Heart right ventricle (tissue), 16 donors: Measurements from ENCODE around the gene IL1RN. TPM values are rescaled to one million over a fixed set of nuclear protein-coding genes. Genes with fewer than 3 reads are reported as not detected.

Source experiments
- ATAC-seq, 8 donors: fragments of 200-7000 bp; cut with Tn5 transposase; one replicate each; pipeline ENCODE4 v1.9.1; 2020; ENCODE audit warnings: mild to moderate bottlenecking in 8 of 8, moderate library complexity in 8 of 8, moderate number of reproducible peaks in 1 of 8
- DNase-seq, 2 donors: peaks; one replicate each; pipeline ENCODE4 v3.0.0-alpha.2; 2020
- H3K27ac ChIP-seq, 10 donors: fragments of 200-600 bp; sonication (generic) in 2 of 10; one replicate each; pipeline versions ENCODE4 v1.5.0 to v1.8.0; 2020 to 2022; ENCODE audit warnings: mild to moderate bottlenecking in 3 of 10
- H3K27me3 ChIP-seq, 7 donors: fragments of 200-600 bp; one replicate each; pipeline ENCODE4 v1.8.0; 2021 to 2022; ENCODE audit warnings: mild to moderate bottlenecking in 2 of 7
- H3K36me3 ChIP-seq, 9 donors: fragments of 200-600 bp; sonication (generic) in 1 of 9; one replicate each; pipeline versions ENCODE4 v1.5.0 to v1.8.0; 2020 to 2022; ENCODE audit warnings: mild to moderate bottlenecking in 2 of 9
- H3K4me1 ChIP-seq, 9 donors: fragments of 200-600 bp; sonication (generic) in 1 of 9; one replicate each; pipeline versions ENCODE4 v1.5.0 to v1.8.0; 2020 to 2022; ENCODE audit warnings: mild to moderate bottlenecking in 4 of 9
- H3K4me3 ChIP-seq, 10 donors: fragments of 200-600 bp; sonication (generic) in 2 of 10; one replicate each; pipeline versions ENCODE4 v1.5.0 to v1.8.0; 2020 to 2022; ENCODE audit warnings: mild to moderate bottlenecking in 7 of 10, moderate library complexity in 2 of 10
- H3K9me3 ChIP-seq, 11 donors: fragments of 200-600 bp in 10 of 11; sonication (generic) in 2 of 11; one replicate each; pipeline versions ENCODE4 v1.5.0 to v1.8.0; 2013 to 2022; ENCODE audit warnings: mild to moderate bottlenecking in 2 of 11, control low read depth in 1 of 11, moderate library complexity in 1 of 11
- CTCF ChIP-seq, 9 donors: fragments of 200-600 bp; sonication (generic) in 2 of 9; IDR thresholded peaks; one replicate each; pipeline versions ENCODE4 v1.5.0 to v1.8.0; 2021 to 2022; ENCODE audit warnings: antibody characterized with exemption in 9 of 9, mild to moderate bottlenecking in 5 of 9, moderate library complexity in 1 of 9
- WGBS, 2 donors: extraction: QIAGEN DNeasy Blood & Tissue Kit; methylation state at CpG; one replicate each; pipeline ENCODE4 v1.1.7; 2013; ENCODE audit warnings: inconsistent platforms in 1 of 2; 5-methylcytosine and 5-hydroxymethylcytosine counted together
- intact Hi-C, 10 donors: fragments of 100-400 bp; cut with DNase I; formaldehyde crosslinking; loops; one replicate each; pipeline versions ENCODE4 v1.11.1 to v1.14.2; 2022
- polyA plus RNA-seq, 2 donors: library from polyadenylated mRNA; stranded (reverse); fragments of 200-250 nt; gene quantifications; one replicate each; pipeline ENCODE4 v1.2.3, GENCODE V29; 2013
- total RNA-seq, 10 donors: library from RNA; stranded (reverse); fragmentation: NEBNext Ultra II Directional in 3 of 10; extraction: Animal tissue kit (Norgen Biotek cat#: 25700) in 3 of 10; gene quantifications; one replicate each; pipeline versions ENCODE4 v1.2.1 to v1.2.4, GENCODE V29; 2021 to 2023
- donor health status: Arrhythmogenic right ventricular cardiomyopathy.
- donor health status: ischemic (EF 13 %, LVEDD 7.1; RV severe dilation, severe dysfunction).
- donor health status: healthy with polysubstance abuse.
- donor health status: DM: no; HTN: yes; CAD: no.
- donor health status: DM: no; HTN: no; CAD: no.
- donor health status: ischemic (EF 25% LVEDD 6.9; RV normal size, moderate dysfunction).
- donor health status: ischemic (EF 25% LVEDD 5.7; RV mildly dilated, moderate dysfunction).
- donor health status: healthy.
- donor health status: DM: yes; HTN: yes; CAD: no.
- donor health status: Ischemic cardiomyopathy.
- donor health status: ischemic (EF 35%, LVEDD 5.7; RV mildly dilated, moderate dysfunction).
- donor health status: nonischemic (EF 11% LVEDD 7.7; RV severe dilation, severe dysfunction).
- donor health status: DM: yes; HTN: yes; CAD: no.
- donor health status: PGD.
- donor health status: ischemic (EF 29% LVEDD 5.4; RV normal size, mild dysfunction).
- donor health status: nonischemic (EF 23%, LVEDD 6.1; RV moderate dilation, normal function).

The IL1RN gene
- total and polyA plus RNA-seq, 12 donors = 0.22 to 9.2 (median 0.85) TPM; not detected in 2

GRCh38 chr2:113105047-113105785, 22.2 kb upstream of the IL1RN start:
- WGBS, 2 donors = 72 to 74% methylated on average over 6 of the region's 6 CpGs
- Histone ChIP-seq H3K27ac (no peak overlapping the region), H3K27me3 (peaks cover 0 to 28% (median 10%) of the 10 kb centered on the region in 7 donors), H3K36me3 (no peaks in the 10 kb centered on the region), H3K4me3 (no peak overlapping the region), H3K4me1 (peaks cover 0 to 6% (median 0%) of the 10 kb centered on the region in 9 donors), H3K9me3 (peaks cover 0 to 9% (median 0%) of the 10 kb centered on the region in 11 donors)
- no peak for TF ChIP-seq CTCF (IDR thresholded peaks at IDR 0.05)
- intact Hi-C loops = no loop called here
- no peak for DNase-seq
- ATAC-seq = no peak

DNA sequence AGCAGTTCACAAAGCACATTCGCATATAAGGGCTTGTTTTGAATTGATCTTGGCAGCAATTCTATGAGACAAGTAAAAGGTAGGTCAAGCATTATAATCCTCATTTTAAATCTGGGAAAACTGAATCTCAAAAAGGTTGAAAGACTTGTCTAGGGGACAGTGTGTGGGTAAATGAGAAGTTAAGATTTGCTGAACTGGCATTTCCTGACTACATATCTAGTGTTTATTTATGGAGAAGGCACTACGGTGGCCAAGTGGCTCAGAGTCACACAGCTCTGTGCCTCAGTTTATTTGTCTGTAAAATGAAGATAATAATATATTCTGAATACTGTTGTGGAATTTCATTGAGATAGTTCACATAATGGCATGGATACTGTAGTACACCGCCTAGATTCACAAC, 16.3 kb upstream of the IL1RN start:
- Histone ChIP-seq H3K4me1 (peaks cover 0 to 22% (median 0%) of the 10 kb centered on the region in 9 donors), H3K27ac (no peak overlapping the region), H3K4me3 (no peak overlapping the region), H3K36me3 (no peaks in the 10 kb centered on the region), H3K27me3 (peaks cover 0 to 33% (median 17%) of the 10 kb centered on the region in 7 donors), H3K9me3 (no peaks in the 10 kb centered on the region)
- no peak for DNase-seq
- ATAC-seq = no peak
- WGBS, 2 donors = 72 to 76% methylated on average over 3 of the region's 3 CpGs
- intact Hi-C loops = no loop called here
- TF ChIP-seq CTCF (IDR thresholded peaks at IDR 0.05) = no peak

DNA sequence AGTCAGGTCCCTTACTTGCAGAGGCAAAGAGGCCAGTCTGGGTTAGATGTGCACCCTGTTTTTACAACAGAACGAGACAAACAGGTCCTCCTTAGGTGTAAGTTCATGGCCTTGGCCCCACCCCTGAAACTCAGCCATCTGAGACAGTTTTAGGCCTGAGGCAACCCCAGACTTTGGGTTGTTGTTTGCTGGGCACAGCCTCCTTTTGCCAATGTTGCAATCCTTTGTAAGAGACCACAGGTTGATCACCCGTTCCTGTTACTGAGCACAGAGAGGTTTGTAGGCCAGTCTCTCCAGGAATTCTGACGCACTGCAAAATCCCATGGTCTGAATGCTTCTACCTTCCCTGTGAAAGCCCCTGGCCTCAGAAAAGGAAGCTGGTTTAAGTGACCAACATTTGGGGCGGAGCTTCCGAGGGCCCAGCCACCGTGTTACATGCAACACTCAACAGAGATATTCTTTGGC, 15.5 kb upstream of the IL1RN start:
- Histone ChIP-seq H3K27me3 (peaks cover 0 to 32% (median 17%) of the 10 kb centered on the region in 7 donors), H3K9me3 (no peaks in the 10 kb centered on the region), H3K27ac (no peak overlapping the region), H3K4me1 (peaks cover 0 to 29% (median 0%) of the 10 kb centered on the region in 9 donors), H3K36me3 (no peaks in the 10 kb centered on the region), H3K4me3 (no peak overlapping the region)
- no peak for DNase-seq
- intact Hi-C loops = no loop called here
- 65 to 73% methylated on average over 6 of the region's 6 CpGs for WGBS, 2 donors
- peak in 1 of 8 donors; percentile 13 for ATAC-seq
- TF ChIP-seq CTCF (IDR thresholded peaks at IDR 0.05) = no peak

GRCh38 chr2:113112441-113112840, 15.0 kb upstream of the IL1RN start:
- no peak overlapping the region for H3K4me3 ChIP-seq
- DNase-seq (no peak), ATAC-seq (no peak)
- H3K4me1 ChIP-seq = peaks cover 0 to 35% (median 0%) of the 10 kb centered on the region in 9 donors
- intact Hi-C loops = no loop called here
- peaks cover 0 to 27% (median 17%) of the 10 kb centered on the region in 7 donors for H3K27me3 ChIP-seq
- WGBS, 2 donors = 85 to 86% methylated on average over 8 of the region's 8 CpGs
- H3K27ac ChIP-seq = no peak overlapping the region
- H3K9me3 ChIP-seq = no peaks in the 10 kb centered on the region
- no peak for TF ChIP-seq CTCF (IDR thresholded peaks at IDR 0.05)
- H3K36me3 ChIP-seq = no peaks in the 10 kb centered on the region
